Occipital lobe (tissue), 3 donors: Measurements from ENCODE around the gene RFC1. TPM values are rescaled to one million over a fixed set of nuclear protein-coding genes. Genes with fewer than 3 reads are reported as not detected.

Experiments
- DNase-seq: peaks from one replicate; lab custom pipeline; 2025; lab: John Stamatoyannopoulos, UW
- small RNA-seq: library from RNA; depleted of rRNA; stranded (forward); fragments of <200 nt; gene quantifications from one replicate; pipeline ENCODE3, GENCODE V24; 2014
- total RNA-seq: library from RNA; depleted of rRNA; stranded (reverse); fragments of >200 nt; gene quantifications from one replicate; pipeline ENCODE4 v1.2.3, GENCODE V29; 2014

The RFC1 gene
- total RNA-seq, 1 donor from 2014 or later = 46.9 TPM

- DNase-seq = no peak
These were observed 110.9 kb downstream of the RFC1 start for GRCh38 chr4:39255266-39255665.

GRCh38 chr4:39243462-39243861, 122.7 kb downstream of the RFC1 start:
- DNase-seq = no peak

Small RNA genes lying within 50 kb of the gene (small RNA-seq; reads per million reads assigned to genes)
- gene MIR5591 (not detected), gene RNU6-32P (not detected), gene RNU6-887P (not detected)

Other genes starting within 250 kb of the RFC1 start
- gene WDR19, start 183.8 kb downstream of the RFC1 start, total RNA-seq = 54.9 TPM
- not detected for gene KLB, start 40.6 kb upstream of the RFC1 start, total RNA-seq
- gene RPL9, start 92.6 kb upstream of the RFC1 start, total RNA-seq = 3,277 TPM
- gene LIAS, start 92.7 kb upstream of the RFC1 start, total RNA-seq = 12.9 TPM
- gene UGDH, start 161.1 kb upstream of the RFC1 start, total RNA-seq = 32.6 TPM